Superior temporal gyrus (tissue), 1 donor: ENCODE data around the gene LEP.

Experiments
- DNase-seq: peaks from one replicate; pipeline ENCODE4 v3.0.0-alpha.2; 2016; ENCODE audit errors: extremely low spot score

LEP gene

DNA sequence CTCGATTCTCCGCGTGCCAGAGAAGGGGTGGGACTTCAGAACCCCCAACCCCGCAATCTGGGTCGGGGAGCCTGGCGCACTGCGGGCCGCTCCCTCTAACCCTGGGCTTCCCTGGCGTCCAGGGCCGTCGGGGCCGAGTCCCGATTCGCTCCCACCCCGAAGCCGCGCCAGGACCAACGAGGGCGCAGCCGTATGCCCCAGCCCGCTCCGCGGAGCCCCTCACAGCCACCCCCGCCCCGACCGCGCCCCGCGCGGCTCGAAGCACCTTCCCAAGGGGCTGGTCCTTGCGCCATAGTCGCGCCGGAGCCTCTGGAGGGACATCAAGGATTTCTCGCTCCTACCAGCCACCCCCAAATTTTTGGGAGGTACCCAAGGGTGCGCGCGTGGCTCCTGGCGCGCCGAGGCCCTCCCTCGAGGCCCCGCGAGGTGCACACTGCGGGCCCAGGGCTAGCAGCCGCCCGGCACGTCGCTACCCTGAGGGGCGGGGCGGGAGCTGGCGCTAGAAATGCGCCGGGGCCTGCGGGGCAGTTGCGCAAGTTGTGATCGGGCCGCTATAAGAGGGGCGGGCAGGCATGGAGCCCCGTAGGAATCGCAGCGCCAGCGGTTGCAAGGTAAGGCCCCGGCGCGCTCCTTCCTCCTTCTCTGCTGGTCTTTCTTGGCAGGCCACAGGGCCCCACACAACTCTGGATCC, at the start of gene LEP:
TSS of gene LEP (plus strand) at position 583 of the 691 bp plus-strand sequence. CDS start 10,741 bp downstream, outside the sequence.
- no peak for DNase-seq

GRCh38 chr7:128192497-128193142, 48.5 kb upstream of the LEP start:
- no peak for DNase-seq

DNA sequence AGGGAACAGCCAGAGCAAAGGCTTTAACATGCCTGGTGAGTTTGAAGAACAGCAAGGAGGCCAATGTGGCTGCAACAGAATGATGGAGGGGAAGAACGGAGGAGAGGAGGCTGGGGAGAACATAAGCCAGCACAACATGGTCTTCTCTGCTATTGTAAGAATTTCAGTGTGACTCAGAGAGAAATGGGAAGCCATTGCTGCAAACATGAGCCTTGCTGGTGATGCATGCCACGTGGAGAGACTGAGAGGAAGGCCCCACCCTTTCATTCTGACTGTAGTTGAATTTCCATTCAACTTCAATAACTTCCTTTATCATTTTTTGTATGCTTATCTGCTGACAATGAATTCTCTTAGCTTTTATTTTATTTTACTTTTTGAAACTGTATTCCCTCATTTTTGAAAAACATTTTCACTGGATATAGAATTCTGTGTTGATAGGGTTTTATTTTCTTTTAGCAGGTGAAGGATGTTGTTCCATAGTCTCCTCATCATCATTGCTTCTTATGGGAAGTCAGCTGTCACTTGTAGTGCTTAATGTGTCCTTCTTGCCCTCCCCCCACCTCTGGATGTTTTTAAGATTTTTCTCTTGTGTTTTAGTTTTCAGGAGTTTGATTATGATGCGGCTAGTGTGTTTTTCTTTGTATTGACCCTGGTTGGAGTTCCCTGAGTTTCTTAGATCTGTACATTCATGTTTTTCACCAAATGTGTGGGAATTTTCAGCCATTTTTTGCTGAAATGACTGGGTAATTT, 46.4 kb upstream of the LEP start:
- DNase-seq: no peak

DNA sequence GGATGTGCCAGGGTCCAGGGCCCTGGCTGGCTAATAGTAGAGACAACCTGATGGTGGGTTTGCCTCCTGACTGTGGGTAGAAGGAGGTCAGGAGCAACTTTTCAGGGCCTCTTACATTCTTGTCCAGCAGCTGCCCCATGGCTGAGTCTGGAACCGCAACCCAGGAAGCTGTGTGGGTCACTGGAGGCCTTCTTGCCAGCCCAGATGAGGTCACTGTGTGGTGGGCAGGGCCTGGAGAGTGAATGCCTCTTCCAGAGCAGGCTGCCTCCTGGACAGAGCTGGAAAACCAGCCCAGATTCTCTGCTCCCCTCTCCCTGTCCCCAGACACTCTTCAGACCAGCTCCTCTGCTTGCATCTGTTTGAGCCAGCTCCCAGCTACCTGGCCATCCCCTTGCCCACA, 43.5 kb upstream of the LEP start:
- no peak for DNase-seq

GRCh38 chr7:128197989-128198580, 43.0 kb upstream of the LEP start:
- no peak for DNase-seq

DNA sequence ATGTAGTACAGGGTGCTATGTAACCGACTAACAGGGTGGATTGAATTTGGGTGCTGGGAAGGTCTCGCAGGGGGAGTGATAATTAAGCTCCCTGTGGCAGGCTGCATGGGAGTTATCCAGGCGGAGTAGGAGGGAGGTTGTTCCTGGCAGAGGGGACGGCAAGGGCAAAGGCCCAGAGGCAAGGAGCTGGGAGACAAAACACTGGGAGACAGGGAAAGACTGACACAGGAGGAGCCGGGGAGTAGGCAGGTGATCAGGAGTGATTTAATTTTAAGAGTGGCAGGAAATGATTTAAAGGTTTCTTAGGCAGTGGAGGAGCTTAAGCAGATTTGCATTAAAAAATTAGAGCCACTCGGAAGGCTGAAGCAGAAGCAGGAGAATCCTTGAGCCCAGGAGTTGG, 40.7 kb upstream of the LEP start:
- DNase-seq: no peak

DNA sequence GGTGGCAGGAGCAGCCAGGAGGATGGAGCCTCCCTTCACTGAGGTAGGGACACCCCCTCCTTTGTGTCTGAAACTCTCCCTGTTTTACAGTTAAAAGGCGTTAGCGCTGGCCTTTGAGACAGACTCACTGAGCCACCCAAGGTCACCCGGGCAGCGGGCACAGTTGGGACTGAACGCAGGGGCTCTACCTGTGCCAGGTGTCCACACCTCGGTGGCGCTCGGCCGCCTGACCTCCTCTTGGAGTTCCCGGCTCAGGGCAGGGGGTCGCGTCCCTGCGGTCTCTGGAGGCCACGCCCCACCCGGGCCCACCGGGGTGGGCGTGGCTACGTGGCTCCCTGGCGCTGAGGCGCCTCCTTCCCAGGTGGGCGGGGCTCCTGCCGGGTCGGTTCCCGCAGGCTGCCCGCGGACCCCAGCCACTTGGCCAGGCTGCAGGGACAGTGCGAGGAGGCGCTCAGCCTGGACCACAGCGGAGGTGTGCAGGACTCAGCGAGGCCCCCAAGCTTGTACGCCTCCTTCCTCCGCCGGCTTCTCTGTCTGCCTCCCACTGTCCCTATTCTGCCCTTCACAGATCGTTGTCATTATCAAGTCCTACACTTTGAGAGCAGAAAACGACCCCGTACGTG, 39.9 kb upstream of the LEP start:
- DNase-seq: no peak

DNA sequence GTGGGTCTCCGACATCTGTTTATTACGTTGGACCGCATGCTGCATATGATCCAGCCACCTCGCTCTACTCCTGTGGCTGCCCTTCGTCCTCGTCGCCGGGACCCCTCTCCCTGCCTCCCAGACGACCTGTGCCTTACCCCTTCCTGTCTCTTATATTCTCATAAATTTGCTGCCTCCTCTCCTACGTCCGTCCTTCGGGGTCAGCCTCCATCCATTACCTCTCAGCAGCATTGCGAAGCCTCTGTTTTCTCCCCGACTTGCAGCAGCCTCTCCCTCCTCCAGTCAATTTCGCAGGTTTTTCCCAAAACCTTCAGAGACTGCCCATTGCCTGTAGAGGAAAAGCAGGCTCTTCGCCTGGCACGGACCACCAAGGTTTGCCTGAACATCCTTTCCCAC, 39.4 kb upstream of the LEP start:
- DNase-seq: peak; percentile 8

DNA sequence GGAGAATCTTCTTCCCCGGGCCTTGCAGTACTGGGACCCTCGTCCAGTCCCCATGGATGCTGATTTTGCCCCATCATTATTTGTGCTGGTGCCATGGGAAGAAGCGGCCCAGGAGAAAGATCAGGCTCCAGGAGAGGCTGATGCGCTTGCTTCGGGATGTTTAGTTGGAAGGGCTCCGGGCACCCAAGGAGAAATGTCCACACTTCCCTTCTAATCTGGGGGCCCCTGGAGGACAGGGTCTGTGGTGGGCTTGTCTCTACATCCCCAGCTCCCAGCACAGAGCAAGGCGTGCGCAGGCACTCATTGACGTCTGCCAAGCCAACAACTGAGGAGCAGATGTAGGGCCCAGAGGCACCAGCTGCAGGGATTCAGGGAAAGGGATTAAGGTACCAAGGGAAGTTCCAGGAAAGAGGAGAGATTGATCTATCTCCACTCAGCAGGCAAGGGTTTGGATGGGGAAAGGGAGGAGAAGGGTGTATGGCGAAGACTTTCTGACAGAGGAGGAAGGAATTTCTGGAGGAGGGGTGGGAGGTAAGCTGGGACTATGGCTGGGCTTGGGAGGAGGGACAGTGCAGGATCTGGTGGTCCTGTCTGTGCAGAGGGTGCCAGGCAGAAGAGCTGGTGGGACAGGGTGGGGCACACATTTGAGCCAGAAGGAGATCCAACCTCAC, 38.7 kb upstream of the LEP start:
- no peak for DNase-seq

GRCh38 chr7:128203047-128203491, 38.0 kb upstream of the LEP start:
- DNase-seq: no peak

DNA sequence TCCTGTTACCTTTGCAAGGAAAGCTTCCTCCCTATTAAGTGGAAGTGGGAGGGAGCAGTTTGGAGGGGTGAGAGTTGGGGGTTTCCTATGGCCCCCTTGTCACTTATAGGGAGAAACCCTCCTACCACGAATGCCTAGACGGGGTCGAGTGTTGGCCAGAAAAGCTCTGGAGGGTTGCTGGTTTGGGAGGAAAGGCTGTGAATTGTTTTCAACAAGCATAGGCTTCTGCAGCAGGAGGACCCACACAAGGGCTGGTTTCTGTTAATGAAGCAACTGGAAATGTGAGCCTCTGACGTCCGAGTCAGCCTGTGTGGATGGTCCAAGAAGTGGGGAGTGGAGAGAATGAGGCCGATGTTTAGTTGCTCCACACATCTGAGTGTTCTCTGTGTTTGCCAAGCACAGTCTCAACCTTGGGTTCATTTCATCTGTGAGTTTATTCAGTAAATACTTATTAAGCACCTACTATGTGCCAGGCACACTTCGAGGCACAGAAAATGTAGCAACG, 37.3 kb upstream of the LEP start:
- DNase-seq: no peak

GRCh38 chr7:128204455-128204854, 36.6 kb upstream of the LEP start:
- no peak for DNase-seq

DNA sequence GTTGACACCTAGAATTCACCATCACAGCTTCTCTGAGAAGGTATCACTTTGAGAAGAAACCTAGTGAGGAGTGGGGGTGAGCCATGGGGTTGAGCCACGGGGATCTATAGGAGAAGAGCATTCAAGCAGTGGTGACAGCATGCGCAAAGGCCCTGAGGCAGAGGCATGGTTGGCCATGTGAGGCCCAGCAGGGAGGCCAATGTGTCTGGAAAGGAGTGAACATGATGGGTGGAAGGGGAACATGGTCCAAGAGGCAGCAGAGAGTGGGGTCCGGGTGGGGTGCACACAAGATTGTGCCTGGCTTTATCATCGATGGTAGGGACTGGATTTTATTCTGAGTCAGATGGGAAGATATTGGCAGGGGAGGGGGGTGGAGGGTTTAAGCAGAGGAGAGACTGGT, 36.0 kb upstream of the LEP start:
- DNase-seq: no peak

DNA sequence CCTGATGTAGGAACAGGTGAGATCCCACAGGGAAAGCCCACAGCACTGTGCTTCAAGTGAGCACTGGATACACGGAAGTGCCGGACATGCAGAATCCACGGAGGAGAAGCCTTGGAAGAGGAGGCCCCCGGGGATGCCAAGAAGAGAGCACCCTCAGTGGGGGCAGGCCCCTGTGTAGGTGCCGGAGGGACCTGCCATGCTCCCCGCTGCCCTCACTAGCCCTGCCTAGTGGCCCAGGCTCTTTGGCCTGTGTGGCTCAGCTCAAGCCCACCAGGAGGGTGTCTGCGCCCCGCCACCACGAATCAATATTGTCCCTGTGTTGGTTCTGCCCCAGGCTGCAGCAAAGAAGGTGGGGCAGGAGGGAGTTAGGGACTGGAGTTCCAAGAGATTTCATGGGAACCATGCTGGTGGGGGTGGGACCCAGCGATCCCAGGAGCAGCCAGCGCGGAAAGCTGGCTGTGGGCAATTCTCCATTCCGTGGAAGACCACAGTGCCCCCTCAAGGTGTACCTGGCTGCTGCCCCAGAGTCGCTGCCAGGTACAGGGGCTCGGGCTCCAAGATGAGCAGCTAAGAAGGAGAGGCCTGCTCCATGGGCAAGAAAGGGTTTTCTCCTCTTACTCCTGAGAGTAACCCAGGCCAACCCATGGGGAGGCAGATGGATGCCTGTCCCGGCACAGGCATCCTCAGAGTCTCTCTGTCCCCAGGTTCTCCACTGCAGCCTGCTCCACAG, 34.9 kb upstream of the LEP start:
- no peak for DNase-seq

GRCh38 chr7:128206747-128207500, 34.2 kb upstream of the LEP start:
- DNase-seq: no peak

DNA sequence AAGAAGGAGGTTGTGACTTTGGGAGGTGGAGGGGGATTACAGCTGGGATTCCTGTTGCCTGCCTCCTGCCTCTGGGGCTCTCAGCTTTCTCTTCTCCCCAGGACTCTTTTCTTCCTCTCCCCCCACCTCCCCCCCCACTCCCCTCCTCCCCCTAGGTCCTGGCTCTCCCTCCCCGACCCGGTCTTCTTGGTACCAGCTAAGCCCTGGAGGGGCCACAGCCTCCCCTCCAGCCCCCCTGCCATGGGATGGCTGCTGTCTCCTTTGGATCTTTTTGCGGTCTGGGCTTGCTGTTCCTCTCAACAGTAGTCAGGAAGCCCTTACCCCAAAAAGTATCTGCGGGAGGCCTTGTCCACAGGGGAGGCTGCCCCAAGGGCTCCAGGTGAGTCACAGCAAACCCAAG, 33.5 kb upstream of the LEP start:
- no peak for DNase-seq

GRCh38 chr7:128209229-128210035, 31.6 kb upstream of the LEP start:
- peak; percentile 91 for DNase-seq

DNA sequence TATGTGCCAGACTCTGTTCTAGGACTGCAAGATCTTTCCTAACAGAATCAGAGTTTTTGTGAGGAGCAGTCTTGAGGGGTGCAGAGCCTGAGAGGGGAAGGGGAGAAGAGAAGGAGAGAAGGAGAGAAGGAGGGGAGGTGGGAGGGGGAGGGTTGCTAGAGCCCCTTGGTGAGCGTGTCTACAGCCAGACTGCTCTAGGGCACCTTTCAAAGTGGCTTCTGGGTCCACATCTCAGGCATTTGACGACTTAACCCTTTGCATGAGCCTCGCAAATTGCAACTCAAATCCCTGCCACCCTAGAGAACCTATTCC, 31.1 kb upstream of the LEP start:
- DNase-seq: no peak
